Vagina (tissue), 2 donors: Measurements from ENCODE around the gene BEST4. TPM values are rescaled to one million over a fixed set of nuclear protein-coding genes. Genes with fewer than 3 reads are reported as not detected.
"Not testable (repeated sequence)": the region's sequence is repeated elsewhere in the genome, so short reads cannot be mapped to it uniquely, and the experiment has no call there.

ENCODE experiments used
- DNase-seq, 2 donors: peaks; one replicate each; pipeline ENCODE4 v3.0.0-alpha.2; 2017; ENCODE audit errors: extremely low spot score in 2 of 2
- H3K27ac ChIP-seq: fragments of 200-600 bp; sonication (generic); one replicate; pipeline ENCODE4 v1.5.1; 2019
- H3K27me3 ChIP-seq: fragments of 200-600 bp; sonication (generic); one replicate; pipeline ENCODE4 v1.5.1; 2019
- H3K36me3 ChIP-seq, 2 donors: fragments of 200-600 bp; sonication (generic); one replicate each; pipeline ENCODE4 v1.5.1; 2017 to 2019
- H3K4me1 ChIP-seq: fragments of 200-600 bp; sonication (generic); one replicate; pipeline ENCODE4 v1.5.1; 2019
- H3K4me3 ChIP-seq, 2 donors: fragments of 200-600 bp; sonication (generic); 1 replicate in 1 of 2; 2 replicates in 1 of 2; pipeline ENCODE4 v1.5.1; 2016 to 2019
- H3K9me3 ChIP-seq: fragments of 200-600 bp; sonication (generic); one replicate; pipeline ENCODE4 v1.5.1; 2019
- CTCF ChIP-seq, 3 experiments: fragments of 450-650 bp in 2 of 3; fragments of 200-600 bp in 1 of 3; sonication (generic) in 1 of 3; IDR thresholded peaks; one replicate each; pipeline ENCODE4 v1.5.1; 2017 to 2019; ENCODE audit warnings: antibody characterized with exemption in 3 of 3, mild to moderate bottlenecking in 2 of 3, moderate library complexity in 2 of 3
- POLR2A ChIP-seq, 2 donors: fragments of 450-650 bp; IDR thresholded peaks; one replicate each; pipeline ENCODE4 v1.6.1; 2017; ENCODE audit warnings: antibody characterized with exemption in 2 of 2, mild to moderate bottlenecking in 2 of 2, moderate library complexity in 2 of 2
- POLR2AphosphoS5 ChIP-seq, 2 donors: sonication (generic); formaldehyde crosslinking; IDR thresholded peaks; one replicate each; pipeline ENCODE4 v1.9.0; 2017; ENCODE audit warnings: antibody characterized with exemption in 2 of 2, mild to moderate bottlenecking in 2 of 2, low read depth in 1 of 2; ENCODE audit not compliant: insufficient read depth in 1 of 2
- intact Hi-C: fragments of 100-400 bp; cut with DNase I; formaldehyde crosslinking; loops from one replicate; pipeline ENCODE4 v1.15.1; 2023
- total RNA-seq: library from RNA; depleted of rRNA; stranded (reverse); fragments of >200 nt; gene quantifications from one replicate; pipeline ENCODE4 v1.2.3, GENCODE V29; 2016

Gene BEST4
- total RNA-seq, 1 donor from 2014 or later = not detected

GRCh38 chr1:44828003-44828651 lies 40.2 kb upstream of the BEST4 start:
- Histone ChIP-seq H3K27me3 (no peaks in the 10 kb centered on the region), H3K27ac (no peak overlapping the region), H3K4me1 (peaks cover 16% of the 10 kb centered on the region), H3K4me3 (no peak overlapping the region), H3K36me3 (no peaks in the 10 kb centered on the region), H3K9me3 (no peaks in the 10 kb centered on the region)
- intact Hi-C loops = loop anchor here (10.0 kb wide), 1 partner anchor 477 kb away; no protein-coding TSS in a partner anchor
- TF ChIP-seq POLR2AphosphoS5 (IDR thresholded peaks at IDR 0.05; ENCODE audit: insufficient read depth in 1 of 2, low read depth in 1 of 2) (no peak), CTCF (IDR thresholded peaks at IDR 0.05) (no peak), POLR2A (IDR thresholded peaks at IDR 0.05) (no peak)
- DNase-seq = no peak

GRCh38 chr1:44827197-44828002 lies 39.4 kb upstream of the BEST4 start:
- Histone ChIP-seq H3K36me3 (no peaks in the 10 kb centered on the region), H3K4me1 (peaks cover 16% of the 10 kb centered on the region), H3K4me3 (no peak overlapping the region), H3K27me3 (no peaks in the 10 kb centered on the region), H3K9me3 (no peaks in the 10 kb centered on the region), H3K27ac (peak overlapping the region; percentile 74)
- no peak for TF ChIP-seq CTCF (IDR thresholded peaks at IDR 0.05)
- no peak for TF ChIP-seq POLR2A (IDR thresholded peaks at IDR 0.05)
- no peak for TF ChIP-seq POLR2AphosphoS5 (IDR thresholded peaks at IDR 0.05; ENCODE audit: insufficient read depth in 1 of 2, low read depth in 1 of 2)
- no peak for DNase-seq
- intact Hi-C loops = loop anchor here (10.0 kb wide), 1 partner anchor 477 kb away; no protein-coding TSS in a partner anchor

- H3K4me3 ChIP-seq = peak overlapping the region in 1 of 2 donors; percentile 15
- H3K9me3 ChIP-seq = no peaks in the 10 kb centered on the region
- H3K36me3 ChIP-seq = no peaks in the 10 kb centered on the region
- intact Hi-C loops = loop anchor here (10.0 kb wide), 1 partner anchor 478 kb away; no protein-coding TSS in a partner anchor
- H3K27me3 ChIP-seq = no peaks in the 10 kb centered on the region
- peaks cover 16% of the 10 kb centered on the region for H3K4me1 ChIP-seq
- TF ChIP-seq CTCF (IDR thresholded peaks at IDR 0.05) (no peak), POLR2AphosphoS5 (IDR thresholded peaks at IDR 0.05; ENCODE audit: insufficient read depth in 1 of 2, low read depth in 1 of 2) (peak in 1 of 2 donors; percentile 64)
- peak overlapping the region; percentile 74 for H3K27ac ChIP-seq
- DNase-seq = no peak
Observed at GRCh38 chr1:44826375-44827196, 38.6 kb upstream of the BEST4 start.

- H3K27ac ChIP-seq, H3K9me3 ChIP-seq, H3K36me3 ChIP-seq, H3K4me3 ChIP-seq, DNase-seq, H3K27me3 ChIP-seq: not testable (repeated sequence)
- intact Hi-C loops = loop anchor here (10.0 kb wide), 1 partner anchor 480 kb away; no protein-coding TSS in a partner anchor
- peaks cover 31% of the 10 kb centered on the region for H3K4me1 ChIP-seq
Observed at GRCh38 chr1:44824392-44824791, 36.4 kb upstream of the BEST4 start.

GRCh38 chr1:44822981-44823451 lies 35.0 kb upstream of the BEST4 start:
- Histone ChIP-seq H3K4me1 (peaks cover 39% of the 10 kb centered on the region), H3K27me3 (no peaks in the 10 kb centered on the region), H3K27ac (no peak overlapping the region), H3K36me3 (no peaks in the 10 kb centered on the region), H3K9me3 (no peaks in the 10 kb centered on the region), H3K4me3 (no peak overlapping the region)
- intact Hi-C loops = loop anchor here (10.0 kb wide), 1 partner anchor 482 kb away; no protein-coding TSS in a partner anchor
- no peak for TF ChIP-seq POLR2A (IDR thresholded peaks at IDR 0.05)
- no peak for TF ChIP-seq POLR2AphosphoS5 (IDR thresholded peaks at IDR 0.05; ENCODE audit: insufficient read depth in 1 of 2, low read depth in 1 of 2)
- TF ChIP-seq CTCF (IDR thresholded peaks at IDR 0.05) = no peak
- DNase-seq = no peak
